GM12878 (cell line): ENCODE results near the gene HOXD11. TPM values are rescaled to one million over a fixed set of nuclear protein-coding genes. Genes with fewer than 3 reads are reported as not detected.

Experiments used
- ATAC-seq: fragments of 200-7000 bp; cut with Tn5 transposase; 3 replicates; pipeline ENCODE4 v1.9.1; 2020; ENCODE audit warnings: mild to moderate bottlenecking, moderate library complexity
- BruUV-seq: library from RNA; stranded (reverse); fragments of 400-500 nt; replicated peaks from 2 replicates; lab custom pipeline; 2021; lab: Mats Ljungman, UMichigan
- CTCF ChIA-PET: fragments of 300-600 bp; sonication (Branson Sonifier 250); formaldehyde crosslinking; extraction: SDS; loops from one replicate; lab custom pipeline; 2021; ENCODE audit warnings: inconsistent platforms; lab: Yijun Ruan, JAX
- POLR2A ChIA-PET: fragments of 350-600 bp; formaldehyde crosslinking; extraction: SDS; loops from one replicate; lab custom pipeline; 2021; ENCODE audit warnings: inconsistent platforms; lab: Charles Lee
- RAD21 ChIA-PET: fragments of 300-600 bp; sonication (Branson Sonifier 250); formaldehyde crosslinking; loops from one replicate; lab custom pipeline; 2023; ENCODE audit warnings: antibody characterized with exemption; ENCODE audit not compliant: unreplicated experiment; lab: Charles Lee
- SMC1A ChIA-PET: fragments of 300-600 bp; sonication (Branson Sonifier 250); formaldehyde crosslinking; loops from one replicate; lab custom pipeline; 2023; ENCODE audit not compliant: unreplicated experiment, uncharacterized antibody; lab: Charles Lee
- DNase-seq: peaks from one replicate; pipeline ENCODE4 v3.0.0-alpha.2; 2011; ENCODE audit warnings: low read depth, low spot score
- FAIRE-seq: peaks from 3 replicates; lab custom pipeline; 2011; peaks lifted over from hg19 to GRCh38; lab: Jason Lieb, UNC
- H2AFZ ChIP-seq: 2 replicates; pipeline ENCODE4 v1.6.0; 2011; ENCODE audit warnings: low read depth, low read length, control low read depth; ENCODE audit not compliant: control insufficient read depth
- H3K27ac ChIP-seq: 2 replicates; pipeline ENCODE4 v1.5.1; 2011; ENCODE audit warnings: control low read depth; ENCODE audit not compliant: control insufficient read depth, insufficient read depth
- H3K27me3 ChIP-seq, 2 experiments: replicated peaks in 1 of 2; 2 replicates each; pipeline versions ENCODE4 v1.6.0 to v1.6.1; 2011; ENCODE audit warnings: low read length in 1 of 2; ENCODE audit not compliant: control insufficient read depth in 2 of 2, insufficient read depth in 2 of 2
- H3K36me3 ChIP-seq, 2 experiments: 2 replicates each; pipeline ENCODE4 v1.5.1; 2011; ENCODE audit warnings: low read length in 1 of 2; ENCODE audit not compliant: control insufficient read depth in 2 of 2, insufficient read depth in 2 of 2
- H3K4me1 ChIP-seq: 2 replicates; pipeline ENCODE4 v1.6.1; 2011; ENCODE audit warnings: mild to moderate bottlenecking, low read length, moderate library complexity, mixed read lengths; ENCODE audit not compliant: control insufficient read depth, insufficient read depth
- H3K4me2 ChIP-seq: 2 replicates; pipeline ENCODE4 v1.6.0; 2011; ENCODE audit warnings: control low read depth; ENCODE audit not compliant: control insufficient read depth, insufficient read depth
- H3K4me3 ChIP-seq: fragments of 200-600 bp; sonication (generic); 2 replicates; pipeline ENCODE4 v1.5.1; 2016
- H3K79me2 ChIP-seq: 2 replicates; pipeline ENCODE4 v1.6.0; 2011; ENCODE audit warnings: low read length; ENCODE audit not compliant: control insufficient read depth, insufficient read depth
- H3K9ac ChIP-seq: 2 replicates; pipeline ENCODE4 v1.8.0; 2011; ENCODE audit warnings: low read length, control low read depth, mixed read lengths; ENCODE audit not compliant: control insufficient read depth, insufficient read depth
- H3K9me3 ChIP-seq: replicated peaks from 3 replicates; pipeline ENCODE4 v1.5.1; 2011; ENCODE audit warnings: mild to moderate bottlenecking, low read length; ENCODE audit not compliant: control insufficient read depth, insufficient read depth
- H4K20me1 ChIP-seq: 2 replicates; pipeline ENCODE4 v1.6.0; 2011; ENCODE audit not compliant: control insufficient read depth, insufficient read depth
- BMI1 ChIP-seq: fragments of 450-650 bp; IDR thresholded peaks from 2 replicates; pipeline ENCODE4 v1.6.1; 2016; ENCODE audit warnings: mild to moderate bottlenecking, moderate library complexity, borderline replicate concordance
- CBX3 ChIP-seq: fragments of 200-600 bp; sonication (generic); IDR thresholded peaks from 2 replicates; pipeline ENCODE4 v1.6.1; 2016; ENCODE audit warnings: low read depth, borderline replicate concordance
- SP1 ChIP-seq: IDR thresholded peaks from one replicate; pipeline ENCODE4 v1.6.1; 2011; ENCODE audit warnings: low read depth, low read length
- WGBS: methylation state at CpG from one replicate; pipeline ENCODE4 v1.1.6; 2016; ENCODE audit warnings: low lambda C conversion rate; ENCODE audit not compliant: insufficient replicate concordance, insufficient coverage; ENCODE audit errors: missing lambda C conversion rate; 5-methylcytosine and 5-hydroxymethylcytosine counted together
- in situ Hi-C: fragments of 300-500 bp; cut with MboI; formaldehyde crosslinking; loops from 9 replicates; pipeline ENCODE4 v1.14.3; 2018; ENCODE audit warnings: mixed read lengths
- intact Hi-C: fragments of 100-400 bp; cut with micrococcal nuclease; formaldehyde crosslinking; loops from one replicate; pipeline ENCODE4 v1.14.2; 2022; ENCODE audit not compliant: unreplicated experiment
- polyA plus RNA-seq, 11 experiments: library from polyadenylated mRNA; depleted of rRNA in 4 of 11; unstranded in 6 of 11; stranded (reverse) in 5 of 11; fragments of >200 nt; fragmentation: Nextera tagmentation in 4 of 11; fragmentation: Illumina TruSeq in 1 of 11; extraction: Ambion mirVana in 4 of 11; extraction: Trizol in 1 of 11; gene quantifications; 1 replicate in 1 of 11; 2 replicates in 10 of 11; pipeline versions ENCODE4 v1.2.1 to v1.2.3, GENCODE V29; 2011 to 2016; ENCODE audit warnings: inconsistent platforms in 2 of 11, missing spikeins in 2 of 11, low read depth in 1 of 11
- total RNA-seq, 4 experiments: library from RNA; depleted of rRNA in 3 of 4; stranded (reverse); fragments of >200 nt in 3 of 4; fragmentation: Illumina TruSeq in 1 of 4; extraction: Trizol in 1 of 4; gene quantifications; 2 replicates each; pipeline versions ENCODE4 v1.2.1 to v1.2.3, GENCODE V29; 2013 to 2021
- TF ChIP-seq, protein P1 (sequence below): fragments of 150-350 bp; IDR thresholded peaks from 2 replicates; pipeline ENCODE4 v1.6.1; 2016; ENCODE audit warnings: low read depth, low read length

The HOXD11 gene
- total and polyA plus RNA-seq, 10 of the 15 experiments (the other 5 are each of a cell fraction or from before 2014, with no cell fraction given) = not detected

DNA sequence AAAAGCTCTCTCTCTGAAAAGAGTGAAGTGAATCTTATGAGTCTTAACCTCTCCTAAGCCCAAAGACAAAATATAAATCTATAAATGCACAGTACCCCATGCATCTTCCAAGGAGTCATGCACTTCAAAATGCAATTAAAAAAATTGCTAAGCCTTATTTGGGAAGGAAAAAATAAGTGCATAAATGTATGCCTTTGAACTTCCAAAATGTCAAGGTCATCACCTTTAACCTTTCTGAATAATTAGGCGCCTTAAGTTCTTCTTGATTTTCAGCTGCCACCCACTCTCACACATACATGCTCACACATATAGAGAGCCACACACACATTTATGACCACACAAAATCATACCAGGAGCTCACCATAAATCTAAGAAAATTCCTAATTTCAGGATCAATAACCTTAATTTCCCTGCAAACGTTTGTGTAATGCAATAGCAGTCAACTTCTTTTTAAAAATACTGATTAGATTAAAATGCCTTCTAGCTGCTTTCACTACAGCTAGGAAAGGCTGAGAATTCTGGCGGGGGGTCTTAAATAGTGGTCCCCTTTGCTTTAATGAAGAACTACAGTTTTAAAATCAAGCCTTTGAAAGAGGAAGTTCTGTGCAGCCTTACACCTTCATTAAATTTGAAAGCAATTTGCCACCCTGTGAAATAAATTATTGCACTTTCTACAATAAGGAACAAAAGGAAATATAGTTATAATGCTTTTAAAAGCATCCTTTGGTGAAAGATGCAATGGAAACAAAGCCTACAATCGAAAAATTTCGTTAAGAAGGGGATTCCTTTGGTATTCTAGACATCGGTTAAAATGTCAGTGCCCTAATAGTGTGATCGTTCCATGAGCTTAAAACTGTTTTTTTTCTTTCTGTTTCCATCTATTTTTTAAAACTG is 3.6 kb downstream of the HOXD11 start:
- Histone ChIP-seq H3K27me3 (peaks cover 14 to 39% of the 10 kb centered on the region in 2 experiments), H4K20me1 (no peaks in the 10 kb centered on the region), H3K36me3 (no peaks in the 10 kb centered on the region), H3K79me2 (no peaks in the 10 kb centered on the region), H3K27ac (no peak overlapping the region), H3K4me2 (no peak overlapping the region), H3K9ac (no peak overlapping the region), H3K4me3 (no peak overlapping the region), H3K9me3 (peaks cover 3% of the 10 kb centered on the region; the same call in 1 of the 3 replicates), H3K4me1 (no peaks in the 10 kb centered on the region), H2AFZ (no peak overlapping the region)
- ChIA-PET SMC1A (interaction anchor here (0.6 to 2.0 kb wide), 5 partner anchors 16 to 712 kb away, joined by 3 to 7 read pairs (median 3); no protein-coding TSS in a partner anchor), CTCF (interaction anchor here (0.5 to 2.5 kb wide), 20 partner anchors 8 to 1727 kb away, joined by 3 to 12 read pairs (median 4); no protein-coding TSS in a partner anchor), RAD21 (interaction anchor here (0.9 to 1.1 kb wide), 2 partner anchors 344 to 1032 kb away, joined by 3 read pairs; no protein-coding TSS in a partner anchor), POLR2A (interaction anchor here (0.9 kb wide), 1 partner anchor 1051 kb away, joined by 3 read pairs; no protein-coding TSS in a partner anchor)
- WGBS = 11% methylated on average over 7 of the region's 7 CpGs
- no peak for ATAC-seq
- in situ Hi-C loops = no loop called here
- FAIRE-seq = no peak
- BruUV-seq = no TSS peak
- intact Hi-C loops = no loop called here
- DNase-seq = no peak
- TF ChIP-seq, protein P1, sequence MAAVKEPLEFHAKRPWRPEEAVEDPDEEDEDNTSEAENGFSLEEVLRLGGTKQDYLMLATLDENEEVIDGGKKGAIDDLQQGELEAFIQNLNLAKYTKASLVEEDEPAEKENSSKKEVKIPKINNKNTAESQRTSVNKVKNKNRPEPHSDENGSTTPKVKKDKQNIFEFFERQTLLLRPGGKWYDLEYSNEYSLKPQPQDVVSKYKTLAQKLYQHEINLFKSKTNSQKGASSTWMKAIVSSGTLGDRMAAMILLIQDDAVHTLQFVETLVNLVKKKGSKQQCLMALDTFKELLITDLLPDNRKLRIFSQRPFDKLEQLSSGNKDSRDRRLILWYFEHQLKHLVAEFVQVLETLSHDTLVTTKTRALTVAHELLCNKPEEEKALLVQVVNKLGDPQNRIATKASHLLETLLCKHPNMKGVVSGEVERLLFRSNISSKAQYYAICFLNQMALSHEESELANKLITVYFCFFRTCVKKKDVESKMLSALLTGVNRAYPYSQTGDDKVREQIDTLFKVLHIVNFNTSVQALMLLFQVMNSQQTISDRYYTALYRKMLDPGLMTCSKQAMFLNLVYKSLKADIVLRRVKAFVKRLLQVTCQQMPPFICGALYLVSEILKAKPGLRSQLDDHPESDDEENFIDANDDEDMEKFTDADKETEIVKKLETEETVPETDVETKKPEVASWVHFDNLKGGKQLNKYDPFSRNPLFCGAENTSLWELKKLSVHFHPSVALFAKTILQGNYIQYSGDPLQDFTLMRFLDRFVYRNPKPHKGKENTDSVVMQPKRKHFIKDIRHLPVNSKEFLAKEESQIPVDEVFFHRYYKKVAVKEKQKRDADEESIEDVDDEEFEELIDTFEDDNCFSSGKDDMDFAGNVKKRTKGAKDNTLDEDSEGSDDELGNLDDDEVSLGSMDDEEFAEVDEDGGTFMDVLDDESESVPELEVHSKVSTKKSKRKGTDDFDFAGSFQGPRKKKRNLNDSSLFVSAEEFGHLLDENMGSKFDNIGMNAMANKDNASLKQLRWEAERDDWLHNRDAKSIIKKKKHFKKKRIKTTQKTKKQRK = no peak
- TF ChIP-seq CBX3 (no peak), BMI1 (peak; percentile 67; the same call in 1 of the 2 replicates), SP1 (no peak)
